HG02642 (cell line): Measurements from ENCODE around the gene AUH.

Experiments
- ATAC-seq: cut with Tn5 transposase; IDR thresholded peaks from one replicate; pipeline ENCODE4 v1.9.1; 2021; ENCODE audit warnings: mild to moderate bottlenecking; ENCODE audit not compliant: unreplicated experiment, poor library complexity

The AUH gene

GRCh38 chr9:91302831-91303230 lies 58.9 kb downstream of the AUH start:
- no peak for ATAC-seq

- ATAC-seq, result no peak
Measured at GRCh38 chr9:91301161-91301560, 60.6 kb downstream of the AUH start.

- no peak for ATAC-seq
Measured at GRCh38 chr9:91298311-91298710, 63.4 kb downstream of the AUH start.

GRCh38 chr9:91297306-91297705 lies 64.4 kb downstream of the AUH start:
- ATAC-seq, result no peak

- no peak for ATAC-seq
Measured at GRCh38 chr9:91296354-91296753, 65.4 kb downstream of the AUH start.

- no peak for ATAC-seq
Measured at GRCh38 chr9:91295357-91295756, 66.4 kb downstream of the AUH start.

GRCh38 chr9:91291866-91292265 lies 69.9 kb downstream of the AUH start:
- no peak for ATAC-seq

GRCh38 chr9:91289244-91289643 lies 72.5 kb downstream of the AUH start:
- no peak for ATAC-seq

GRCh38 chr9:91285729-91286353 lies 75.9 kb downstream of the AUH start:
- ATAC-seq, result no peak

GRCh38 chr9:91282292-91282691 lies 79.4 kb downstream of the AUH start:
- ATAC-seq, result no peak

GRCh38 chr9:91279296-91280204 lies 82.2 kb downstream of the AUH start:
- ATAC-seq, result no peak

GRCh38 chr9:91276513-91276912 lies 85.2 kb downstream of the AUH start:
- no peak for ATAC-seq

GRCh38 chr9:91275655-91276054 lies 86.1 kb downstream of the AUH start:
- no peak for ATAC-seq

- ATAC-seq, result no peak
Measured at GRCh38 chr9:91274949-91275492, 86.7 kb downstream of the AUH start.

GRCh38 chr9:91273853-91274552 lies 87.7 kb downstream of the AUH start:
- no peak for ATAC-seq

- no peak for ATAC-seq
Measured at GRCh38 chr9:91271156-91271555, 90.6 kb downstream of the AUH start.

GRCh38 chr9:91269907-91270491 lies 91.7 kb downstream of the AUH start:
- ATAC-seq, result no peak

GRCh38 chr9:91266448-91266847 lies 95.3 kb downstream of the AUH start:
- ATAC-seq, result no peak

GRCh38 chr9:91265514-91265913 lies 96.2 kb downstream of the AUH start:
- ATAC-seq, result no peak

- ATAC-seq, result no peak
Measured at GRCh38 chr9:91261417-91261816, 100.3 kb downstream of the AUH start.

GRCh38 chr9:91259162-91259561 lies 102.6 kb downstream of the AUH start:
- ATAC-seq, result no peak
